Fibroblast of the conjunctiva (primary cell): ENCODE data around the gene CYP8B1.

Source experiments
- DNase-seq: peaks from one replicate; pipeline ENCODE4 v3.0.0-alpha.2; 2010; ENCODE audit warnings: low read depth

CYP8B1 gene

DNA sequence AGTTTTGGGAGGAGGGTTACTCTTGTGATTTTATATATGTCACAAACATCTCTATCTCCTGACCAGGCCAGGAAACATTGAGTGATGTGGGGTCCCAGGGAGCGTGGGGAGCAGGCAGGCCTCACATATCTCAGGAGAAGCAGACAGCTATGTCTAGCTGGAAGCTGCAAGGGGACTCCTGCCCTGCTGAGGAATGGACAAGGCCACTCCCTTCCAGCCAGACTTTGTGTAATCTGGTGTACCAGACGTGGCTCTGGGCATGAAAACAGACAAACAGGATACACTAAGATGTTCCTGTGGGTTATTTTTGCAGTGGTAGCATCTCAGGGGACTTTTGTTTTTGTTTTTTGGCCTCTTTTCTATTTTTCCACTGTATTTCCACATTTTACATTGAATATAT is 23.2 kb downstream of the CYP8B1 start:
- no peak for DNase-seq

- no peak for DNase-seq
Observed at GRCh38 chr3:42851228-42851834, 24.3 kb downstream of the CYP8B1 start.

- no peak for DNase-seq
Observed at GRCh38 chr3:42850263-42850662, 25.4 kb downstream of the CYP8B1 start.

- no peak for DNase-seq
Observed at GRCh38 chr3:42849017-42849416, 26.7 kb downstream of the CYP8B1 start.

DNA sequence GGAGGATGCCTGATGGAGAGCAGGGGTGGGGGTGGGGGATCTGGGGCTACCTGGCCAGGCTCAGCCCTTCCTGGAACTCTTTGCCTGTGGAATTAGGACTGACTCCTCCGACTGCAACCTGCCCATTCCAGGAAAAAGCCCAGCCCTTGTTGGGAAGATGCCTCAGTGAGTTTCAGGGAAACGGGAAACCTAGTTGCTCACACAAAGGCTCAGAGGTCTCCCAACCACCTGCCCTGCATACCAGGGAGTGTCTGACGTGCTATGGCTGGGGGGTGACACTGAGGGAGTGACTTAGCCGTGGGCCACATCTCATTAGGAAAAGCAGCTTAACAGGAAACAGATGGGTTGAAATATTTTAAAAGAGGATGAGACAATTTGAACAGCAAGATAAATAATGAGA is 27.9 kb downstream of the CYP8B1 start:
- DNase-seq: no peak

DNA sequence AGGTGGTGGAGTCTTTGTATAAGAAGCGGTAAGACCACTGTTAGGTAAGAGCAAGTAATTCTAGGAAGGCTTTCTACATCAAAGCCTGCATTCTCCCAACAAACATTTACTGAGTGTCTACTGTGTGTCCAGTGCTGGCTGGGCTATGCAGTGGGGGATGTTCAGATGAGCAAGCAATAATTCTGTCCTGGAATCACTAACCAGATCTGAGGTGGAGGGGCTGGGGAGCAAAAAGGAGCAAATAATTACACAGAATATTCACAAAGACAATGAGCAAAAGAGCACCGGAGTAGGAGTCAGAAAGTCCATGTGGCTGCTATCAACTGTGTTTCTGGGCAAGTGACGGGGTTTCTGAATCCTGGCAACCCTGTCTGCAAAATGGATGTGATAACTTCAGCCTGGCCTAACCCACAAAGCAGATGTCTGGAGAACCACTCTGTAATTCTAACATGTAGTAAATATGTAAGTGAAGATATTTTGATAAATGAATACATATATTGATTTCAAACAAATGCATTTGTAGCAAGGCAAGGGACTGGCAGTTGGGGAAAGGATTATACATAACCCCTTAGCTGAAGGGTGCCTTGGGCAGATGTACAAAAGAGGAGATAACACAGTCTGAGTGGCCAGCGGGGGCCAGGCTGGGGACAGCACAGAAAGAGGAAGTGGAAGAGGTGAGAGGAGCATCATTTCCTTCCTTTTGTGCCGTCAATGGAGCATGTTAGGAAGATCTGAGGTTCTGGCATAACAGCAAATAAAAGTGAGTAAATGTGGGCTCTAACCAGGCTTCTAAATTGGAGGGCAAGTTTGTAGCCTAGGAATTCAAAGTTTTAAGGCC is 28.8 kb downstream of the CYP8B1 start:
- no peak for DNase-seq

- no peak for DNase-seq
Observed at GRCh38 chr3:42844815-42845214, 30.9 kb downstream of the CYP8B1 start.

GRCh38 chr3:42844412-42844713 is 31.3 kb downstream of the CYP8B1 start:
- DNase-seq: no peak

DNA sequence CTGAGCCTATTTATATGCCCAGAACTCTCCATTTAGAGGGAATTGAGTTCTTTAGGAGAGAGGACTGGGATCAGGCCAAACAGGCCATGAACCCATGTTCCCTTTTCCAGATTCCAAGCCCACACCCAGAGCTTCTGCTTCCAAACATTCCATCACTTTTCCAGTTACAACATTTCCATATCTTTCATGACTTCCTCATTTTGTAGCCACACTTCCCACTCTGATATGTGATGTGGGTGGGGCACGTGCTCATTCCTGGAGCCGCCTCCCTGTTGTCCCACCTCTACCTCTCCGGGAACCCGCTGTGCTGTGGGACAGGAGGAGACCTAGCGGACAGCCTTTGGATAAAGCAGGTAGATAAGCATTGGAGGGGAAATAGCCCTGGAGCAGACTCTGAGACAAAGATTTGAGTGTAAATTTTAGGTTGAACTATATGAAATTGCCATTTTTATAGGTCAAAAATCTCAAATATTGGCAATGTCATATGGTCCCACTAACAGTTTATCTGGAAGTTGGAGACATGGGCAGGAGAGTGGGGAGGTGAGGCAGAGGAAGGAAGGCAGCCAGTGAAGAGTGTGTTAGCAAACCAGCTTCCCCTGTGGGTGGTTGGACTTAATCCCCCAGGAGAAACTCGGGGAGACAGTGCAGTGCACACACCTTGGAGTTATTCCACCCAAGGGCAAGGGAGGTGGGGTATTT is 31.8 kb downstream of the CYP8B1 start:
- DNase-seq: no peak

DNA sequence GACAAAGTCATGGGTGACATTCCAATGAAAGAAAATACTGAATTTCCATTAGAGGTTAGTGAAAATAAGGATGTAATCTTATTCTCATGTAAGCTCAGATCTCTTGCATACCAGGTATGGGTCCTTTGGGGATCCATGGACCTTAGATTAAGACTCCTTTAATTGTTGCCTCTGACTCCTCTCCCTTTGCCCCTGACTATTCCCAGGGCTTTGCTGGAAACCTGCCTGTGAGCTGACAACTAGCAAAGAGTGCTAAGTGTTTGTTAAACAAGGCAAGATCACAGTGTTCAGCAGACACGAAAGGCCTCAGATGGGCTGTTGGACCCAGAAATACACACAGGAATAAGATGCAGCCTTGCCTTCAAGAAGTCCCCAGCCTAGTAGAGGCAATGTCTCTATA is 34.3 kb downstream of the CYP8B1 start:
- no peak for DNase-seq

- DNase-seq: peak; percentile 55
Observed at GRCh38 chr3:42839616-42840015, 36.1 kb downstream of the CYP8B1 start.

DNA sequence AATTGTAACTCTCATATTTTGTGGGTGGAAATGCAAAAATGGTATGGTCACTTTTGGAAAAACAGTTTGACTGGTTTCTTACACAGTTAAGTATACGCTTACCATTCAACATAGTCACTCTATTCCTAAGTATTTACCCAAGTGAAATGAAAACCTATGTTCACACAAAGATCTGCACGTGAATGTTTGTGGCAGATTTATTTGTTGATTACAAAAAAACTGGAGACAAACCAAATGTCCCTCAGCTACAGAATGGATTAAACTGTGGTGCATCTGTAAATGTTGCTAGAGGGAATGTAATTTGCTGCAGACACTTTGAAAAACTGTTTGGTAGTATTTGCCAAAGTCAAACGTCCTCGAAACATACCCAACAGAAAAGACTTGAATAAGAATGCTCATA is 37.1 kb downstream of the CYP8B1 start:
- DNase-seq: no peak

DNA sequence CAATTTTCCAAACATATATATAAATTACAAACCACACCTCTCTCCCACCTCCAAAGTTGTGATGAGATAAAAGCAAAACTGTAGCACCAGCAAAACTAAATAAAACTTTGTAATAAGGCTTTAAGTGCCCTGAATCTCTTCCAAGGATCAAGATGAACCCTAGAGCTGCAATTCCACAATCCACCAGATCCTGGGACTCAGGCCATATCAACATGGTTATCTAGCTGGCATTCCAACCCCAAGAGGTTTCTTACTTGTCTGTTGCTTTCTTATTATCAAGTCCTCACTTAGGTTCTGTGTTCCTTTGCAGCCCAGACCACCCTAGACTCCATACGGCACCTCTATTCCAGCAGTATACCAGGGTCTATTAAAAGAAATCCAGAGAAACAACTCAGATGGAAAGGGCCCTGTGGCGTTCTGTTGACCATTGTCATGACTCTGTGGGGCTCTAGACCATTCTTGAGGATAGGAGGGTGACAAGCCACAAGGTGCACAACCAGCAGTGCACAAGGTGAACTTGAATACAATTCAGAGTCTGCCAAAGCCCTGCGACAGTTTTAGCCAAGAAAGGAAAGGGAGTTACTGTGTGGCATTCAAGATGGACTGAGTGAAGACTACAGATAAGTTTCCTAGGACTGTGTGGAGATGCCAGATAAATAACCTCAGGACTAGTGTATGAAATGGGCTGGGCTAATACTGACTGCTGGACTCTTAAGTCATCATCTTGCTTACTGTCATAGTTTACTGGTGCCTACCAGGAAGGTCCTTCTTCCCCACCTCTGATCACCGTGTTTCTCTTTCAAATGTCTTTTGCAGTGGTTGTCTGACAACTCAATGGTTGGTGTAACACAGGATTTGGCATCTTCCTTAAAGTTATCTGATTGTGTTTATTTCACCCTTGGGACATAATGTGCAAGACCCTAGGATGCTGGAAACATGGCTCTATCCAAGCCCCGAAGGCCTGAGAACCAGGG is 39.2 kb downstream of the CYP8B1 start:
- DNase-seq: no peak

DNA sequence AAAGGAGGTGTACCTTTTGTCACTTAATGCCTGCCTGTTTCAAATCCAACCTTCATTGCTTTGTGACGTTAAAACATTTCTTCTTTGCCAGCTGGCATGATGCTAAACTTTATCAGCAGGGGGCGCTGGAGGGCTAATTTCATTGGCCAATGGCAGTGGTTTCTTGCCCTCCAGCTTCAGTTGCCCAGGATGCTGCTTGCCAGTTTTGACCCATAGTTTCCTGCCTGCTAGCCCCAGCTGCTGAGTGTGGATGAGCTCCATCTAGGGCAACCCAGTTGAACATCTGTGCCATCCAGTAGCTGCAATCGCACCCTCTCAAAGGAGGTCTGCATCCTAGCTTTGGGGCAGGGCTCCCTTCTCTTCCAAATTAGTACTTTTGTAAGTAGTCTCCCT is 44.4 kb downstream of the CYP8B1 start:
- DNase-seq: peak; percentile 38

DNA sequence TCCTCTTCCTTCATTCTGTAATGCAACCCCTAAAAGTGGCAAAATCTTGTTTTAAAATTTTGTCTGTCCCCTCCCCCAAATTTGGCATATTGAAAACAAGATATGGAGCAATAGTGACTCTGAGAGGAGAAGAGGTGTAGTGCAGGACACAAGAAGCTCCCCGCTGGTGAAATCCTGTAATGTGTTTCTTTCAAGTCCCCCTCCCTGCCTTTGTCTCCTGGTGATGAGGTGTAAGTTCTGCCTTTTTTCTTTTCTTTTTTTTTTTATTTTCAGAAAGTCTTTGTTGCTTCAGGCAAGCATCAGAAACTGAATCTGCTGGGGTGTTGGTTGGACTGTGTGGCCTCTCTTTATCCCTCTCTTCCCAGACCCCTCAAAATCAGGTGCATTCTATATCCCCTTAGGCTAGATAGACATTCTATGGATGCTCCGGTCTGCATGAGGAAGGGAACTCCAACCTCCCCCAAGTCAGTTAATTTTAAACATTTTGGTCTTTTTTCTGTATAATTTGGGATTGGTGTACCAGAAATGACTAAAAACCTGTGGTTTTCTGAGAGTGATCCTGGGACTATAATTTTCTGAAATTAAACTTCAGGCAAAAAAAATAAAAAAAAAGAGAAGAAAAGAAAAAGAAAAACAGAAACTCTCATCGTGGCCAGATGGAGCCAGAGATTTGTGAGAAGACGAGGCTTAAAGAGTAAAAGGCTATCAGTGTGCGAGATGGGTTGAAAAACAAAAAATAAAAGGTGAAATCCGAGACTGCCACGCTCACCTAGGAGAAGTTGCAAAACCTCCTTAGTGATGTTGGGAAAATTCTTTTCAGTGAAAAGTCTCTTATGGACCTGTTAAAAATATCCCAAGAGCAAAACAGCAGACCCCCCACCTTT is 45.0 kb downstream of the CYP8B1 start:
- DNase-seq: peak; percentile 47

- no peak for DNase-seq
Observed at GRCh38 chr3:42829628-42830436, 45.8 kb downstream of the CYP8B1 start.

- no peak for DNase-seq
Observed at GRCh38 chr3:42829083-42829627, 46.5 kb downstream of the CYP8B1 start.

DNA sequence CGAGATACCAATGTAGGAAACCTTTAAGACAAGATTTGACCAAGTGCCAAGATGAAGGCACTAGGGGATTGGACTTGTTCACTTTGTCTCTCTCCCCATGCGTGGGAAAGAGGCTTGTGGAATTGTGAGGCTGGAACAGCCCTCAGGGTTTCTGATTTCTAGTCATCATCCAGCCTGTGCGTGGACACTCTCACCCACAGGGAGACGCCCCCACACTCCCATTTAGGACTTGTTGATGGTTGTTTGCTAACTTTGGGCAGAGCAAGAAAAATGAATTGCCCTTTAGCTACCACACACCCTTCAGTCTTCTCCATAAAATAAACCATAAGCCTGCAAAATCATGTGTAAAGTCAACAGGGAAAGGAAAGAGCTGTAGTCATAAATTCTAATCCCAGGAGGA is 48.0 kb downstream of the CYP8B1 start:
- DNase-seq: no peak

DNA sequence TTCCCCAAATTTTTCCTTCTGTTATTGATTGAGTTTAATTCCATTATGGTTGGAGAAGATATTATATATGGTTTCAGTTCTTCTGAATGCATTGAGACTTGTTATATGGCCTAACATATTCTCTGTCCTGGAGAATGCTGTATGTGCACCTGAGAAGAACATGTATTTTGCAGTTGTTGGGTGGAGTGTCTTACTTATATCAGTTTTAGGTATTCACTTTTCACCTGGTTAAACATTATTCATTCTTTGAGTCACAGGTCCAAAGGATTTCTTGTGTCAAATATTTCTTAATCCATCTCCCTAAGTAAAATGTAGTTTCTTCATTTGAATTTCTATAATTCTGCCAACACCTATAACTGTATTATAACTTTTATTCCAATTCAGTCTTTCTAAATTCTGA is 48.7 kb downstream of the CYP8B1 start:
- DNase-seq: no peak

DNA sequence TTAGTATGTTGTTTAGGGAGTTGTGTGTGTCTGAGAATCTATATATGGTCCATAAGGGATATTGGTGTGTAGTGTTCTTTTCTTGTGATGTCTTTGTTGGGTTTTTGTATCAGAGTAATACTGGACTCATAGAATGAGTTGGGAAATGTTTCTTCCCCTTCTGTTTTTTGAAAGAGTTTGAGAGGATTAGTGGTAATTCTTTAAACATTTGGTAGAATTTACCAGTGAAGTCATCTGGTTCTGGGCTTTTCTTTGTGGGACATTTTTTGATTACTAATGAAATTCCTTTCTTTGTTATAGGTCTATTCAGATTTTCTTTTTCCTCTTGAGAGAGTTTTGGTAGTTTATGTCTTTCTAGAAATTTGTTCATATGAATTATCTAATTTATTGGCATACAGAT is 49.5 kb downstream of the CYP8B1 start:
- DNase-seq: no peak
